Measurements from ENCODE around the gene KCNN3. TPM values are rescaled to one million over a fixed set of nuclear protein-coding genes. Genes with fewer than 3 reads are reported as not detected.
A peak's percentile ranks its signal among the peaks of the same experiment; 100 is the strongest.

KCNN3 gene
- total and polyA plus RNA-seq, 4 donors, result 0.08 to 4.7 (median 1.8) TPM

DNA sequence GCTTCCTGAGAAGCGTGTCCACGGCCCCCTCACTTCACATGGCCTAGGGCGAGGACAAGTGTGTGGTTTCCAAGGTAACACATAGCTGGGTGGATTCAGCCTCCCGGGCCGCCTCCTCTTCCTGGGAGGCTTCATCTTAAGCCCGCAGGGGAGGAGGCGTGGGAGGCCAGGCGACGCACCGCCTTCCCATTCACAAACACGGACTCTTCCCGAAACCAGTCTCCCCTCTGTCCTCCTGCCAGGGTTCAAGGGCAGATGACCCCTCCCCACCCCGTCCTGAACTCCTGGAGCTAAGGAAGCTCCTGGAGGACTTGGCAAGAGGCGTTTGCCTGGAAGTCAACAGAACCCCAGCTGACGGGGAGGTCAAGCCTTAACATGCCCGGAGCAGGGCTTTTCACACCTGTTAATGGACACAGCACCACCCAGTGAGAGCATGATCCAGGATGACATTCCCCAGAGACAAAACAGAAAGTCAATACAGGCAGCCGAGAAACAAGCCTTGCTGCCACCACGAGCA lies 56.7 kb downstream of the KCNN3 start:
- Histone ChIP-seq H3K4me3 (ENCODE audit: low read length in 2 of 2) (no peak overlapping the region), H3K27ac (ENCODE audit: low read depth in 1 of 2, low read length in 2 of 2) (no peak overlapping the region), H3K27me3 (ENCODE audit: control insufficient read depth in 1 of 2, insufficient read depth in 2 of 2, low read length in 1 of 2) (no peaks in the 10 kb centered on the region), H3K36me3 (ENCODE audit: control insufficient read depth in 1 of 2, insufficient read depth in 2 of 2, low read length in 1 of 2) (no peaks in the 10 kb centered on the region), H3K9me3 (ENCODE audit: control insufficient read depth, low read length) (no peaks in the 10 kb centered on the region), H3K4me1 (ENCODE audit: control insufficient read depth in 1 of 2, insufficient read depth in 2 of 2, low read length in 2 of 2) (no peaks in the 10 kb centered on the region)
- intact Hi-C loops (cut with DNase I), result no loop called here
- WGBS, 2 donors, result 83% methylated on average over 18 of the region's 18 CpGs
- DNase-seq (no peak), ATAC-seq (ENCODE audit: low FRiP score) (no peak)

DNA sequence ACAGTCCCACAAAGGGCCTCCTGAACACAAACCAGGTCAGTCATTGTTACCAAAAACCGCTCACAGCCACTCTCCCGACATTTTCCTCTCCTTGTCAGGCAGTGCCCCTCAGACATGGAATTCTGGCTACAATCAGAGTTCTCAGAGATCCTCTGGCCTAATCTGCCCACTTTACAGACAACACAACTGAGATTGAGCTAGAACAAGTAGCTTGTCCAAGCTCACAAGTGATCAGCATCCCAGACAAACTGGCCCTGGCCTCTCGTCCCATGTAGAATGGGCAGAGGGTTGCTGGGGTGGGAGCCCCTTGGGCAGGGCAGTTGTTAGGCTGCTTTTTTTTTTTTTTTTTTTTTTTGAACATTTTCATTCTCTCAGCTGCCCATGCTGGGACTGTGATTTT lies 57.2 kb downstream of the KCNN3 start:
- H3K27ac ChIP-seq (ENCODE audit: low read depth in 1 of 2, low read length in 2 of 2), result no peak overlapping the region
- intact Hi-C loops (cut with DNase I), result no loop called here
- no peaks in the 10 kb centered on the region for H3K4me1 ChIP-seq (ENCODE audit: control insufficient read depth in 1 of 2, insufficient read depth in 2 of 2, low read length in 2 of 2)
- H3K27me3 ChIP-seq (ENCODE audit: control insufficient read depth in 1 of 2, insufficient read depth in 2 of 2, low read length in 1 of 2), result no peaks in the 10 kb centered on the region
- 86 to 87% methylated on average over 3 of the region's 3 CpGs for WGBS, 2 donors
- no peak for DNase-seq
- no peaks in the 10 kb centered on the region for H3K36me3 ChIP-seq (ENCODE audit: control insufficient read depth in 1 of 2, insufficient read depth in 2 of 2, low read length in 1 of 2)
- no peak overlapping the region for H3K4me3 ChIP-seq (ENCODE audit: low read length in 2 of 2)
- no peaks in the 10 kb centered on the region for H3K9me3 ChIP-seq (ENCODE audit: control insufficient read depth, low read length)
- ATAC-seq (ENCODE audit: low FRiP score), result no peak

DNA sequence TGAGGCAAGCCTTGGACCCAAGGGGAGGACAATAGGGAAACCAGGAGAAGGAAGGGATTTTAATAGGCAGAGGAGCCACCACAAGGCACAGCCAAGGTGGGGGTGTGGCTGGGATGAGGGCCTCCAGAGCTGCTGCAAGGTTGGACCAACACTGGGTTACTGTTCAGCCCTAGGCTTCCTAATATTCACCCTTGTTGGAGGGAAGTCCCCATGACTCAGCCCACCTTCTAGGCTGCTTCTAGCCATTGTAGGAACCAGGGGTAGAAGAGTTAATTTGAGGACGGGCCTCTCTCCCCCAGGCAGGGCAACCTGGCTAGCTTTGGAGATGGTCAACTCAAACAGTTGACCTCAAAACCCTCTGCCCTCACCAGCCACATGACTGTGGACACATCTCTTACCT lies 59.5 kb downstream of the KCNN3 start:
- DNase-seq (no peak), ATAC-seq (ENCODE audit: low FRiP score) (no peak)
- H3K36me3 ChIP-seq (ENCODE audit: control insufficient read depth in 1 of 2, insufficient read depth in 2 of 2, low read length in 1 of 2), result no peaks in the 10 kb centered on the region
- H3K27ac ChIP-seq (ENCODE audit: low read depth in 1 of 2, low read length in 2 of 2), result no peak overlapping the region
- H3K9me3 ChIP-seq (ENCODE audit: control insufficient read depth, low read length), result no peaks in the 10 kb centered on the region
- WGBS, 2 donors, result 82 to 92% methylated on average over 1 of the region's 1 CpG
- intact Hi-C loops (cut with DNase I), result no loop called here
- H3K4me3 ChIP-seq (ENCODE audit: low read length in 2 of 2), result no peak overlapping the region
- no peaks in the 10 kb centered on the region for H3K4me1 ChIP-seq (ENCODE audit: control insufficient read depth in 1 of 2, insufficient read depth in 2 of 2, low read length in 2 of 2)
- H3K27me3 ChIP-seq (ENCODE audit: control insufficient read depth in 1 of 2, insufficient read depth in 2 of 2, low read length in 1 of 2), result no peaks in the 10 kb centered on the region

DNA sequence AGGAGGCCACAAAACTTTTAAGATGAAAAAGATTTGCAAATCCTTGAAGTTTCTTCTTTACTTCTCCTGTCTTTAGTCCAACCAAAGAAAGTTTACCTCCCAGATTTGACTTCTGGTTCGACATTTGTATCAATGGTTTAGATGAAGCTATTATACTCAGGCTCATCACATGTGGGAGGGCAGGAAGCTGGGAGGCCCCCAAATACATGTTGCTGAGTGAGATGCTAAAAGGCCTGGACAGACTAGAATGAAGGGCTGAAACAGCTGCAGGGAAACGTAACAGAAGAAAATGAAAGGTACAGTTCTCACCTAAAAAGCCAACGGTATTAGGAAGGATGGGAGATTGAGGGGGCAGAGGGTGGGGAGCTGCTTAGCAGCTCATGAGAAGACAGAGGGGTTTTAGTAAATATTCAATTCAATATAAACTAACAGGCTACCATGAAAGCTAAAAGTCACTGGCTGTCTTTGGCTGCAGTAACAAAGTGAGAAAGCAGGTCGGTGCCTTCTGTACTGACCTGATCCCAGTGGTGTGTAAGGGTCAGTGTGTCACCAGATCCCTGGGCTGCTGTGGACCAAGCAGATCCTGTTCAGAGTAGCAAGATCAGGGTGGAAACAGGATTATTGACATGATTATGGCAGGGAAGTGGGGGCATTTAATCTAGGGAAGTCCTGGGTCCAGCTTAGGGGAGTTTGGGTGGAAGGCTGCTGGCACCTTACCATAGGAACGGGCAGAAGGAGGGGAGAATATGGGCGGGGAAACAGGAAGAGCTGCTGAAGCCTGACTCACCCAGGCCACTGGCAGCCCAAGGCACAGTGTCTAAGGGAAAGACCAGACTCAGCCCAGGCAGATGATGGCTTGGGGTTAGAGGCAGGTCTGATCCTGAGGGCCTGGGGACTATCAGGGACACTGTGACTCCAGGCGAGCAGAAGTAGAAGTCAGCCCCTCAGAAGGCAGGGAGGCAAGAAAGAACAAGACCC lies 60.4 kb downstream of the KCNN3 start:
- Histone ChIP-seq H3K4me3 (ENCODE audit: low read length in 2 of 2) (no peak overlapping the region), H3K9me3 (ENCODE audit: control insufficient read depth, low read length) (no peaks in the 10 kb centered on the region), H3K27me3 (ENCODE audit: control insufficient read depth in 1 of 2, insufficient read depth in 2 of 2, low read length in 1 of 2) (no peaks in the 10 kb centered on the region), H3K36me3 (ENCODE audit: control insufficient read depth in 1 of 2, insufficient read depth in 2 of 2, low read length in 1 of 2) (no peaks in the 10 kb centered on the region), H3K27ac (ENCODE audit: low read depth in 1 of 2, low read length in 2 of 2) (no peak overlapping the region), H3K4me1 (ENCODE audit: control insufficient read depth in 1 of 2, insufficient read depth in 2 of 2, low read length in 2 of 2) (no peaks in the 10 kb centered on the region)
- intact Hi-C loops (cut with DNase I), result no loop called here
- ATAC-seq (ENCODE audit: low FRiP score) (peak; percentile 33), DNase-seq (no peak)
- 69 to 70% methylated on average over 7 of the region's 7 CpGs for WGBS, 2 donors

DNA sequence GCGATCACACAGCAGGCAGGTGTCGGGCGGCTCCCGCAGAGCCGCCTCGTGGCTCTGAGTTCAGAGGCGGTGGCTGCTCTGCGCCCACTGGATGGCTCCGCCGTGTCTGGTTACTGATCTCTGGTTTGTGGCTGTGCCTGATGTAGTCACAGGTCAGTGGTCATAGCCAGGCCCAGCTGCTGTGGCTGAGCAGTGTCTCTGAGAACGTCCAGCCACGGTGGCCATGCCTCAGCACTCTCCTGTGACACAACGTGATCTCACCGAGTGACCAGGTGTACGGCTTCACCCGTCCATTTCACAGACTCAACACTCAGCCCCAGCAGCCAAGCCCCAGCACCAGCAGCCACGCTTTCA lies 61.2 kb downstream of the KCNN3 start:
- H3K27ac ChIP-seq (ENCODE audit: low read depth in 1 of 2, low read length in 2 of 2), result no peak overlapping the region
- no peak for ATAC-seq (ENCODE audit: low FRiP score)

DNA sequence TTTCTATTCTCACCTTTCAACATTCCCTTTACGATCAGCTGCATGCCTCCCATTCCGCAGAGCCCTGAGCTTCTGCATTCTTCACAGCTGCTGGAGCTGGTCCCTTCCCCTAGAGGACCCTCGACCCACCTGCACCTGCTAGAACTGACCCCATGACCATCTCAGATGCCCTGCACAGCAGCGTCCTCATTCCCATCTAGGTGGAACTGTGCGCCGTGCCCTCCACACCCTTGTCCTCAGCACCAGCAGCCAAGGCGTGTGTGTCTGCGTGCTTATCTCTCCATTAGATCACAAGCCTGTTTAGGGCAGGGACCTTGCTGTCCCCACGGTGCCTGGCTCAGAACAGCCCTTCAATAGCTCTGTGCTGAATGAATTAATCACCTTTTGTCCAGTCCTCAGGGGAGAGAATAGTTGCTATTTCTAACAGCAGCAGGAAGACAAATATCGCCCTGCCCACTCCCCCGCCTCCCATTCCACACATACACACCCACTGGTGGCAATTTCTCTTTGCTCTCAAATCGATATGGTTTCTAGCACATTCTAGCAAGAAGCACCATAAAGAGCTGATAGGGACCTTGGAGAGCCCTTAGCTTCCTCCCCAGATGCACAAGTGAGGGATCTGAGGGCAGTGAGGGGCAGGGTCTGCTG lies 61.7 kb downstream of the KCNN3 start:
- H3K36me3 ChIP-seq (ENCODE audit: control insufficient read depth in 1 of 2, insufficient read depth in 2 of 2, low read length in 1 of 2), result no peaks in the 10 kb centered on the region
- ATAC-seq (ENCODE audit: low FRiP score), result no peak
- no peak overlapping the region for H3K4me3 ChIP-seq (ENCODE audit: low read length in 2 of 2)
- H3K9me3 ChIP-seq (ENCODE audit: control insufficient read depth, low read length), result no peaks in the 10 kb centered on the region
- DNase-seq, result no peak
- 81 to 82% methylated on average over 12 of the region's 12 CpGs for WGBS, 2 donors
- intact Hi-C loops (cut with DNase I), result no loop called here
- H3K27ac ChIP-seq (ENCODE audit: low read depth in 1 of 2, low read length in 2 of 2), result no peak overlapping the region
- no peaks in the 10 kb centered on the region for H3K4me1 ChIP-seq (ENCODE audit: control insufficient read depth in 1 of 2, insufficient read depth in 2 of 2, low read length in 2 of 2)
- no peaks in the 10 kb centered on the region for H3K27me3 ChIP-seq (ENCODE audit: control insufficient read depth in 1 of 2, insufficient read depth in 2 of 2, low read length in 1 of 2)

More for the DNA sequence above, 61.2 kb downstream of the KCNN3 start:
- intact Hi-C loops (cut with DNase I), result no loop called here
- 80 to 86% methylated on average over 17 of the region's 17 CpGs for WGBS, 2 donors
- Histone ChIP-seq H3K9me3 (ENCODE audit: control insufficient read depth, low read length) (no peaks in the 10 kb centered on the region), H3K4me1 (ENCODE audit: control insufficient read depth in 1 of 2, insufficient read depth in 2 of 2, low read length in 2 of 2) (no peaks in the 10 kb centered on the region), H3K27me3 (ENCODE audit: control insufficient read depth in 1 of 2, insufficient read depth in 2 of 2, low read length in 1 of 2) (no peaks in the 10 kb centered on the region), H3K4me3 (ENCODE audit: low read length in 2 of 2) (no peak overlapping the region), H3K36me3 (ENCODE audit: control insufficient read depth in 1 of 2, insufficient read depth in 2 of 2, low read length in 1 of 2) (no peaks in the 10 kb centered on the region)
- DNase-seq, result no peak

DNA sequence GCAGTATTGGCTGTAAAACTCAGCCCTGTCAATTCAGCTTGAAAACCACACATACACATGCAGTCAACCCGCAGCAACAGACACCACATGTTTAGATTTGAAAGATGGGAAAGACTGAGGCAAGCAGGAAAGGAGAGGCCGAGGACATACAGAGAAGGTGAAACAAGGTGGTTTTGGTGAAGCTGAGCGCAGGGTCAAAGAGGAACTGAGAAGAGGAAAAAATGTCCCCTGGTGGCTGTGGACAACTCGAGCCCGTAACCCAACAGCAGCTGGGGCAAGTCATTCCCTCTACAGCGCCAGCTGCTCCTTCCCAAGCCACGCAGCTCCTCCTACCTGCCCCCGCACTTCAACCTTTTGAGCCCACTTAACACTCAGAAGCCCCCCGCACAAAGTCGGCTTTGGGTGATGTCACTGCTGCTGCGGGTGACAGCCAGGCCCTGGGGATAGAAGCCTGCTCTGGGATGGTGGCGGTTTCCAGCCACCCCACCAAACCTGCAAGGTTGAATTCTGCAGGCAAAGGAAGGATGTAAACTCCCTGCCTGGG lies 63.0 kb downstream of the KCNN3 start:
- no peaks in the 10 kb centered on the region for H3K36me3 ChIP-seq (ENCODE audit: control insufficient read depth in 1 of 2, insufficient read depth in 2 of 2, low read length in 1 of 2)
- no peaks in the 10 kb centered on the region for H3K4me1 ChIP-seq (ENCODE audit: control insufficient read depth in 1 of 2, insufficient read depth in 2 of 2, low read length in 2 of 2)
- intact Hi-C loops (cut with DNase I), result no loop called here
- H3K4me3 ChIP-seq (ENCODE audit: low read length in 2 of 2), result no peak overlapping the region
- no peaks in the 10 kb centered on the region for H3K27me3 ChIP-seq (ENCODE audit: control insufficient read depth in 1 of 2, insufficient read depth in 2 of 2, low read length in 1 of 2)
- 85 to 86% methylated on average over 12 of the region's 12 CpGs for WGBS, 2 donors
- ATAC-seq (ENCODE audit: low FRiP score) (no peak), DNase-seq (no peak)
- H3K9me3 ChIP-seq (ENCODE audit: control insufficient read depth, low read length), result no peaks in the 10 kb centered on the region
- no peak overlapping the region for H3K27ac ChIP-seq (ENCODE audit: low read depth in 1 of 2, low read length in 2 of 2)

DNA sequence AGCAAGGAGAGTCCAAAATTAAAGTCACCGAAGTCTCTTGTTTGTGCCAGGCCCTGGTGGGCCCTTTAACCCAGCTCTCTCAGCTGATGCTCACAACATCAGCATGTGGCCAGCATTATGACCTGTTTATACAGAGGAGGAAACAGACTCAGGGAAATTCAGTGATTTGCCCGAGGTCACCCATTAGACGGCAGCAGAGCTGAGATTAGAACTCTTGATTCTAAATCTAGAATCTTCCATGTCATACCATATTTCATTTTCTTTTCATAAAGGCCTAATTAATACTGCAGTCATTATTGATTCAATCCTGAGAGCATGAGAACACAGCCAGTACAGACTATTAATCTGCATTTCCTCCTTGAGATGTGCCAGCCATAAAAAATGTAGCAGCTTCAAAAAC lies 63.7 kb downstream of the KCNN3 start:
- ATAC-seq (ENCODE audit: low FRiP score) (no peak), DNase-seq (no peak)
- intact Hi-C loops (cut with DNase I), result no loop called here

More for the DNA sequence above, 63.7 kb downstream of the KCNN3 start:
- Histone ChIP-seq H3K4me1 (ENCODE audit: control insufficient read depth in 1 of 2, insufficient read depth in 2 of 2, low read length in 2 of 2) (no peaks in the 10 kb centered on the region), H3K9me3 (ENCODE audit: control insufficient read depth, low read length) (no peaks in the 10 kb centered on the region), H3K4me3 (ENCODE audit: low read length in 2 of 2) (no peak overlapping the region), H3K36me3 (ENCODE audit: control insufficient read depth in 1 of 2, insufficient read depth in 2 of 2, low read length in 1 of 2) (no peaks in the 10 kb centered on the region), H3K27ac (ENCODE audit: low read depth in 1 of 2, low read length in 2 of 2) (no peak overlapping the region), H3K27me3 (ENCODE audit: control insufficient read depth in 1 of 2, insufficient read depth in 2 of 2, low read length in 1 of 2) (no peaks in the 10 kb centered on the region)
- WGBS, 2 donors, result 77 to 78% methylated on average over 3 of the region's 3 CpGs
